HEK293 (cell line): ENCODE measurements around the gene CDH23.

Experiments
- GFI1B ChIP-seq: fragments of 450-650 bp; formaldehyde crosslinking; IDR thresholded peaks from 2 replicates; pipeline ENCODE4 v1.5.1; 2016; ENCODE audit warnings: missing biosample characterization, missing genetic modification characterization
- HOXA7 ChIP-seq: sonication (generic); formaldehyde crosslinking; IDR thresholded peaks from 2 replicates; pipeline ENCODE4 v1.8.1; 2022; ENCODE audit warnings: missing genetic modification reagents, borderline replicate concordance
- HOXC10 ChIP-seq: sonication (generic); formaldehyde crosslinking; IDR thresholded peaks from 2 replicates; pipeline ENCODE4 v1.8.1; 2023; ENCODE audit warnings: mild to moderate bottlenecking, missing genetic modification reagents
- OSR2 ChIP-seq: fragments of 450-650 bp; formaldehyde crosslinking; IDR thresholded peaks from 2 replicates; pipeline ENCODE4 v1.5.1; 2016; ENCODE audit warnings: missing biosample characterization, missing genetic modification characterization
- PRDM1 ChIP-seq: fragments of 450-650 bp; formaldehyde crosslinking; IDR thresholded peaks from 2 replicates; pipeline ENCODE4; 2016; ENCODE audit warnings: missing biosample characterization, missing genetic modification characterization
- ZFP41 ChIP-seq: fragments of 450-650 bp; formaldehyde crosslinking; IDR thresholded peaks from 2 replicates; pipeline ENCODE4 v1.5.1; 2016; ENCODE audit warnings: missing biosample characterization, missing genetic modification characterization, borderline replicate concordance
- ZNF138 ChIP-seq: fragments of 450-650 bp; formaldehyde crosslinking; IDR thresholded peaks from 2 replicates; pipeline ENCODE4 v1.5.1; 2016; ENCODE audit warnings: missing biosample characterization, missing genetic modification characterization, borderline replicate concordance
- ZNF146 ChIP-seq: fragments of 450-650 bp; formaldehyde crosslinking; IDR thresholded peaks from 2 replicates; pipeline ENCODE4 v1.5.1; 2016; ENCODE audit warnings: missing biosample characterization, missing genetic modification characterization
- ZNF184 ChIP-seq: fragments of 450-650 bp; IDR thresholded peaks from 2 replicates; pipeline ENCODE4 v1.5.1; 2018; ENCODE audit warnings: missing biosample characterization, mild to moderate bottlenecking, missing genetic modification characterization
- ZNF2 ChIP-seq: fragments of 450-650 bp; formaldehyde crosslinking; IDR thresholded peaks from 2 replicates; pipeline ENCODE4 v1.5.1; 2016; ENCODE audit warnings: missing biosample characterization, missing genetic modification characterization
- ZNF202 ChIP-seq: fragments of 450-650 bp; formaldehyde crosslinking; IDR thresholded peaks from 2 replicates; pipeline ENCODE4 v1.5.1; 2016; ENCODE audit warnings: missing biosample characterization, missing genetic modification characterization, borderline replicate concordance
- ZNF221 ChIP-seq: fragments of 450-650 bp; formaldehyde crosslinking; IDR thresholded peaks from 2 replicates; pipeline ENCODE4 v1.5.1; 2017; ENCODE audit warnings: missing biosample characterization, missing genetic modification characterization, borderline replicate concordance
- ZNF24 ChIP-seq: fragments of 450-650 bp; formaldehyde crosslinking; IDR thresholded peaks from 2 replicates; pipeline ENCODE4 v1.5.1; 2016; ENCODE audit warnings: missing biosample characterization, missing genetic modification characterization
- ZNF391 ChIP-seq: fragments of 450-650 bp; formaldehyde crosslinking; IDR thresholded peaks from 2 replicates; pipeline ENCODE4 v1.5.1; 2016; ENCODE audit warnings: low read depth, missing biosample characterization, missing genetic modification characterization, borderline replicate concordance
- ZNF394 ChIP-seq: fragments of 450-650 bp; formaldehyde crosslinking; IDR thresholded peaks from 2 replicates; pipeline ENCODE4 v1.5.1; 2016; ENCODE audit warnings: missing biosample characterization, missing genetic modification characterization, mild to moderate bottlenecking, moderate library complexity, borderline replicate concordance
- ZNF404 ChIP-seq: fragments of 450-650 bp; formaldehyde crosslinking; IDR thresholded peaks from 2 replicates; pipeline ENCODE4 v1.5.1; 2017; ENCODE audit warnings: missing biosample characterization, missing genetic modification characterization
- ZNF416 ChIP-seq: fragments of 450-650 bp; formaldehyde crosslinking; IDR thresholded peaks from 2 replicates; pipeline ENCODE4 v1.5.1; 2016; ENCODE audit warnings: missing biosample characterization, missing genetic modification characterization
- ZNF433 ChIP-seq: fragments of 450-650 bp; formaldehyde crosslinking; IDR thresholded peaks from 2 replicates; pipeline ENCODE4 v1.5.1; 2016; ENCODE audit warnings: missing biosample characterization, missing genetic modification characterization, low read depth
- ZNF544 ChIP-seq: fragments of 450-650 bp; formaldehyde crosslinking; IDR thresholded peaks from 2 replicates; pipeline ENCODE4 v1.5.0; 2017; ENCODE audit warnings: missing biosample characterization, missing genetic modification characterization
- ZNF558 ChIP-seq: fragments of 450-650 bp; formaldehyde crosslinking; IDR thresholded peaks from 2 replicates; pipeline ENCODE4 v1.5.1; 2016; ENCODE audit warnings: missing biosample characterization, missing genetic modification characterization
- ZNF560 ChIP-seq: fragments of 450-650 bp; formaldehyde crosslinking; IDR thresholded peaks from 2 replicates; pipeline ENCODE4 v1.5.1; 2017; ENCODE audit warnings: missing biosample characterization, missing genetic modification characterization, borderline replicate concordance
- ZNF654 ChIP-seq: fragments of 450-650 bp; formaldehyde crosslinking; IDR thresholded peaks from 2 replicates; pipeline ENCODE4 v1.5.1; 2016; ENCODE audit warnings: low read depth, missing biosample characterization, missing genetic modification characterization
- ZNF670 ChIP-seq: fragments of 450-650 bp; formaldehyde crosslinking; IDR thresholded peaks from 2 replicates; pipeline ENCODE4 v1.5.1; 2016; ENCODE audit warnings: missing biosample characterization, missing genetic modification characterization, low read depth
- ZNF785 ChIP-seq: fragments of 450-650 bp; formaldehyde crosslinking; IDR thresholded peaks from 2 replicates; pipeline ENCODE4 v1.5.1; 2016; ENCODE audit warnings: missing biosample characterization, missing genetic modification characterization
- ZNF792 ChIP-seq: fragments of 450-650 bp; formaldehyde crosslinking; IDR thresholded peaks from 2 replicates; pipeline ENCODE4 v1.5.1; 2016; ENCODE audit warnings: missing biosample characterization, missing genetic modification characterization
- ZSCAN16 ChIP-seq: fragments of 450-650 bp; formaldehyde crosslinking; IDR thresholded peaks from 2 replicates; pipeline ENCODE4 v1.5.1; 2016; ENCODE audit warnings: missing biosample characterization, missing genetic modification characterization
- TF ChIP-seq, protein P1 (sequence below): fragments of 450-650 bp; IDR thresholded peaks from 2 replicates; pipeline ENCODE4 v1.5.1; 2018; ENCODE audit warnings: missing biosample characterization, mild to moderate bottlenecking, missing genetic modification characterization
- TF ChIP-seq, protein P2 (sequence below): fragments of 450-650 bp; formaldehyde crosslinking; IDR thresholded peaks from 2 replicates; pipeline ENCODE4 v1.5.1; 2016; ENCODE audit warnings: missing biosample characterization, missing genetic modification characterization
- TF ChIP-seq, protein P3 (sequence below): fragments of 450-650 bp; formaldehyde crosslinking; IDR thresholded peaks from 2 replicates; pipeline ENCODE4 v1.5.1; 2017; ENCODE audit warnings: missing biosample characterization, missing genetic modification characterization
- TF ChIP-seq, protein P4 (sequence below): fragments of 450-650 bp; formaldehyde crosslinking; IDR thresholded peaks from 2 replicates; pipeline ENCODE4 v1.5.1; 2016; ENCODE audit warnings: missing biosample characterization, missing genetic modification characterization
- TF ChIP-seq, protein P5 (sequence below): fragments of 450-650 bp; formaldehyde crosslinking; IDR thresholded peaks from 2 replicates; pipeline ENCODE4 v1.5.1; 2016; ENCODE audit warnings: missing biosample characterization, missing genetic modification characterization

Gene CDH23

DNA sequence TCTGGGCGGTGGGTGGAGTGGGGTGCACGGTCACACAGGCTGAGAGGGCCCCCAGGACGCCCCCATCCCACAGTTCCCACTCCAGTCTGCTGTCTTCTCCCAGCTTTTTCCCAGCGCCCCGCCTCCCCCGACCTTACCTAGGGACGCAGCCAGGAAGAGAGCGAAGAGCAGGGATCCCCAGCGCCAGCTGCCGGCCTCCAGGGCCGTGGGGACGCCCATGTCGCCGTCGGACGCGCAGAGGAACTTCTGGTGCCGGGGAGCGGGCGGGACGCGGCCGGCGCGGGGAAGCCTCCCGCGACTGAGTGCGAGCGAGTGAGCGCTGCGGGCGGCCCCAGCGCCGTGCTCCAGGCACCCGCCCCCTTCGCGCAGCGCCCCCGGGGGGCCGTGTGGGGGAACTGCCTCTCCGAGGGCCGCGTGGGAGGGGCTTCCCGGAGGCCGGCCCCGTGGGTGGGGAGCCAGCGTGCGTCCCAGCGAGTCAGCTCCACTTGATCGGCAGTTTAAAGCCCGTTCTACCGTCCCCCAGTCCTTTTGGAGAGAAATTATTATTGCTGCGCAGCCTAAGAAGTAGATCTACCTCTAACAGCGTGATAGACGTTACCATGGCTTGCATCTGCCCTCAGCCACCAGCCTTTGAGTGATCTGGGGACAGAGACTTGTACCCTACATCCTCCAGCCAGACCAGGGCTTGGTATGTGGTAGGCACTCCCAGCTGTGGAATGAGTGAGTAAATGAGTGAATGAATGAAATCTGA, 376.7 kb downstream of the CDH23 start, which contains the start of gene VSIR (continued):
- TF ChIP-seq ZNF391 (tag by site-specific recombination) (no peak), PRDM1 (tag by site-specific recombination) (no peak), ZNF2 (tag by site-specific recombination) (no peak), ZNF558 (no peak), ZFP41 (tag by site-specific recombination) (no peak), GFI1B (tag by site-specific recombination) (no peak), ZNF221 (tag by site-specific recombination) (no peak), HOXC10 (CRISPR knock-in tag) (no peak), ZNF416 (tag by site-specific recombination) (no peak), ZNF138 (tag by site-specific recombination) (no peak), HOXA7 (CRISPR knock-in tag) (no peak), ZNF560 (no peak), ZNF433 (tag by site-specific recombination) (no peak), ZNF404 (tag by site-specific recombination) (no peak), OSR2 (tag by site-specific recombination) (no peak), ZNF24 (tag by site-specific recombination) (peak; percentile 71; the same call in 1 of the 2 replicates), ZNF654 (tag by site-specific recombination) (no peak), ZNF670 (tag by site-specific recombination) (no peak), ZNF544 (tag by site-specific recombination) (no peak), ZNF785 (tag by site-specific recombination) (no peak), ZNF184 (0 out of 2 replicates have a peak, but pooled peaks have one; percentile 47), ZNF146 (tag by site-specific recombination) (no peak), ZNF792 (no peak), ZSCAN16 (no peak), ZNF394 (tag by site-specific recombination) (no peak), ZNF202 (tag by site-specific recombination) (no peak)
- TF ChIP-seq, protein P1, sequence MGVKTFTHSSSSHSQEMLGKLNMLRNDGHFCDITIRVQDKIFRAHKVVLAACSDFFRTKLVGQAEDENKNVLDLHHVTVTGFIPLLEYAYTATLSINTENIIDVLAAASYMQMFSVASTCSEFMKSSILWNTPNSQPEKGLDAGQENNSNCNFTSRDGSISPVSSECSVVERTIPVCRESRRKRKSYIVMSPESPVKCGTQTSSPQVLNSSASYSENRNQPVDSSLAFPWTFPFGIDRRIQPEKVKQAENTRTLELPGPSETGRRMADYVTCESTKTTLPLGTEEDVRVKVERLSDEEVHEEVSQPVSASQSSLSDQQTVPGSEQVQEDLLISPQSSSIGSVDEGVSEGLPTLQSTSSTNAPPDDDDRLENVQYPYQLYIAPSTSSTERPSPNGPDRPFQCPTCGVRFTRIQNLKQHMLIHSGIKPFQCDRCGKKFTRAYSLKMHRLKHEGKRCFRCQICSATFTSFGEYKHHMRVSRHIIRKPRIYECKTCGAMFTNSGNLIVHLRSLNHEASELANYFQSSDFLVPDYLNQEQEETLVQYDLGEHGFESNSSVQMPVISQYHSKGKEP (tag by site-specific recombination): no peak; the same call in 1 of the 2 replicates
- TF ChIP-seq, protein P2, sequence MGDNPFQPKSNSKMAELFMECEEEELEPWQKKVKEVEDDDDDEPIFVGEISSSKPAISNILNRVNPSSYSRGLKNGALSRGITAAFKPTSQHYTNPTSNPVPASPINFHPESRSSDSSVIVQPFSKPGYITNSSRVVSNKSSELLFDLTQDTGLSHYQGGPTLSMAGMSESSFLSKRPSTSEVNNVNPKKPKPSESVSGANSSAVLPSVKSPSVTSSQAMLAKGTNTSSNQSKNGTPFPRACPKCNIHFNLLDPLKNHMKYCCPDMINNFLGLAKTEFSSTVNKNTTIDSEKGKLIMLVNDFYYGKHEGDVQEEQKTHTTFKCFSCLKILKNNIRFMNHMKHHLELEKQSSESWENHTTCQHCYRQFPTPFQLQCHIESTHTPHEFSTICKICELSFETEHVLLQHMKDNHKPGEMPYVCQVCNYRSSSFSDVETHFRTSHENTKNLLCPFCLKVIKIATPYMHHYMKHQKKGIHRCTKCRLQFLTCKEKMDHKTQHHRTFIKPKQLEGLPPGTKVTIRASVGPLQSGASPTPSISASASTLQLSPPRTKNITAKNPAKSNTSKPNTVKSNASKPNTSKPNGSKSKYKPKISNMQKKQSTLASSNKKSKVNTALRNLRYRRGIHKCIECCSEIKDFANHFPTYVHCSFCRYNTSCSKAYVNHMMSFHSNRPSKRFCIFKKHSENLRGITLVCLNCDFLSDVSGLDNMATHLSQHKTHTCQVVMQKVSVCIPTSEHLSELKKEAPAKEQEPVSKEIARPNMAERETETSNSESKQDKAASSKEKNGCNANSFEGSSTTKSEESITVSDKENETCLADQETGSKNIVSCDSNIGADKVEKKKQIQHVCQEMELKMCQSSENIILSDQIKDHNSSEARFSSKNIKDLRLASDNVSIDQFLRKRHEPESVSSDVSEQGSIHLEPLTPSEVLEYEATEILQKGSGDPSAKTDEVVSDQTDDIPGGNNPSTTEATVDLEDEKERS: no peak
- TF ChIP-seq, protein P3, sequence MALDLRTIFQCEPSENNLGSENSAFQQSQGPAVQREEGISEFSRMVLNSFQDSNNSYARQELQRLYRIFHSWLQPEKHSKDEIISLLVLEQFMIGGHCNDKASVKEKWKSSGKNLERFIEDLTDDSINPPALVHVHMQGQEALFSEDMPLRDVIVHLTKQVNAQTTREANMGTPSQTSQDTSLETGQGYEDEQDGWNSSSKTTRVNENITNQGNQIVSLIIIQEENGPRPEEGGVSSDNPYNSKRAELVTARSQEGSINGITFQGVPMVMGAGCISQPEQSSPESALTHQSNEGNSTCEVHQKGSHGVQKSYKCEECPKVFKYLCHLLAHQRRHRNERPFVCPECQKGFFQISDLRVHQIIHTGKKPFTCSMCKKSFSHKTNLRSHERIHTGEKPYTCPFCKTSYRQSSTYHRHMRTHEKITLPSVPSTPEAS (tag by site-specific recombination): no peak
- TF ChIP-seq, protein P4, sequence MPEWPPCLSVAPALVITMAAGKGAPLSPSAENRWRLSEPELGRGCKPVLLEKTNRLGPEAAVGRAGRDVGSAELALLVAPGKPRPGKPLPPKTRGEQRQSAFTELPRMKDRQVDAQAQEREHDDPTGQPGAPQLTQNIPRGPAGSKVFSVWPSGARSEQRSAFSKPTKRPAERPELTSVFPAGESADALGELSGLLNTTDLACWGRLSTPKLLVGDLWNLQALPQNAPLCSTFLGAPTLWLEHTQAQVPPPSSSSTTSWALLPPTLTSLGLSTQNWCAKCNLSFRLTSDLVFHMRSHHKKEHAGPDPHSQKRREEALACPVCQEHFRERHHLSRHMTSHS (tag by site-specific recombination): no peak
- TF ChIP-seq, protein P5, sequence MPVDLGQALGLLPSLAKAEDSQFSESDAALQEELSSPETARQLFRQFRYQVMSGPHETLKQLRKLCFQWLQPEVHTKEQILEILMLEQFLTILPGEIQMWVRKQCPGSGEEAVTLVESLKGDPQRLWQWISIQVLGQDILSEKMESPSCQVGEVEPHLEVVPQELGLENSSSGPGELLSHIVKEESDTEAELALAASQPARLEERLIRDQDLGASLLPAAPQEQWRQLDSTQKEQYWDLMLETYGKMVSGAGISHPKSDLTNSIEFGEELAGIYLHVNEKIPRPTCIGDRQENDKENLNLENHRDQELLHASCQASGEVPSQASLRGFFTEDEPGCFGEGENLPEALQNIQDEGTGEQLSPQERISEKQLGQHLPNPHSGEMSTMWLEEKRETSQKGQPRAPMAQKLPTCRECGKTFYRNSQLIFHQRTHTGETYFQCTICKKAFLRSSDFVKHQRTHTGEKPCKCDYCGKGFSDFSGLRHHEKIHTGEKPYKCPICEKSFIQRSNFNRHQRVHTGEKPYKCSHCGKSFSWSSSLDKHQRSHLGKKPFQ (tag by site-specific recombination): no peak
